HG02678 (cell line): Measurements from ENCODE around the gene CKM.
"Not testable (repeated sequence)": the region's sequence is repeated elsewhere in the genome, so short reads cannot be mapped to it uniquely, and the experiment has no call there.

Source experiments
- ATAC-seq: cut with Tn5 transposase; IDR thresholded peaks from one replicate; pipeline ENCODE4 v1.9.1; 2021; ENCODE audit warnings: mild to moderate bottlenecking, moderate library complexity; ENCODE audit not compliant: unreplicated experiment

CKM gene

GRCh38 chr19:45294291-45295029 lies 28.2 kb downstream of the CKM start:
- no peak for ATAC-seq

DNA sequence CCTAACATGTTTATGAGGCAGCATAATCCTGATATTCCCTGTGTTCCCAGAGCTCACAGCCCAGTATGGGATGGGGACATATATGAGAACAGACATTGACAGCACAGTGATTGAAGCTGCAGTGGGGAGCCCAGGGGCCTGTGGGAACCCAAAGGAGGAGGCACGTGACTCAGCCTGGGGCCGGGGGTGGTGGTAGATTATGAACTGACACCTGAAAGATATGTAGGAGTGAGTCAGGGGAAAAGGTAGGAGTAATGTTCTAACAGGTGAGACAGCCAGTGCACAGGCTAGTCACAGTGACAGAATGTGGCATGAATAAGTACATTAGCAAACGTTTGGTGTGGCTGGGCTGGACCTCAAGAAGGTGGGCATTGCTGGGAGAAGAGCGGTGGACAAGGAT lies 29.0 kb downstream of the CKM start:
- ATAC-seq, result no peak

GRCh38 chr19:45291834-45292233 lies 30.8 kb downstream of the CKM start:
- ATAC-seq, result no peak

GRCh38 chr19:45290381-45290931 lies 32.2 kb downstream of the CKM start:
- ATAC-seq, result no peak

DNA sequence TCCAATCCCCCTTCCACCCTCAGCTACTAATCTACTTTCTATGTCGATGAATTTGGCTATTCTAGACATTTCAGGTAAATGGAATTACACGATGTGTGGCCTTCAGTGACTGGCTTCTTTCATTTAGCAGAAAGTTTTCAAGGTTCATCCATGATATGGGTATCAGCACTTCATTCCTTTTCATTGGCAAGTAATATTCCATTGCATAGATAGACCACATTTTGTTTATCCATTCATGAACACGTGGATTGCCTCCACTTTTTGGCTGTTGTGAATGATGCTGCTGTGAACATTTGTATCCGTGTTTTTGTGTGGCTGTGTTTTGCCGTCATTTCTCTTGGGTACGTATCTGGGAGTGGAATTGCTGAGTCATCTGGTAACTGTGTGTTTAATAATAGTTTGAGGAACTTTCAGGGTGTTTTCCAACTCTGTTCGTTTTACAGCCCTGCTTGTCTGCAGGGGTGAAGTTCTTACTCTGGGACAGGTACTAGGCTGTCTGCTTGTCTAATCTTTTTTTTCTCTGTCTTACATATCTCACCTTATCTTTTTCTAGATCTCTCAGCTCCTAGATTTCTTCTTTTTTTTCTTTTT lies 39.1 kb downstream of the CKM start:
- ATAC-seq, result no peak

DNA sequence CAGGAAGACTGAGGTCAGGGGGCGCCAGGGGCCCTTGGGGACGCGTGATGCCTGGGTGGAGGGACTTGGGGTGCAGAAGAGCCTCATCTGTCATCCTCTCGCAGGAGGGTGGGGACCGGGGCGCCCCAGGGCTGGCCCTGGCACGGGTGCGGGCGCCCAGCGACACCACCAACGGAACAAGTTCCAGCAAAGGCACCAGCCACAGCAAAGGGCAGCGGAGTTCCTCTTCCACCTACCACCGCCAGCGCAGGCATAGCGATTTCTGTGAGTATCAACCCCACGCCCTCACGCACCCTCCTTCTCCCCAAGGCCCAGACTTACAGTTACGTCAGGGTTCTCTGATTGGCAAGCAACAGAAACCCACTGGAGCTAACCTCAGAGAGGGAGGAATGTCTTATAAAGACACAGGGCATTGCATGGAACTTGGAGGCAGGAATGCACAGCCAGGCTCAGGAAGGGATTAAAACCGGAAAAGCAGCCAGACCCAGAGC lies 42.2 kb downstream of the CKM start:
- ATAC-seq, result no peak

- no peak for ATAC-seq
Measured at GRCh38 chr19:45279587-45280192, 43.0 kb downstream of the CKM start.

DNA sequence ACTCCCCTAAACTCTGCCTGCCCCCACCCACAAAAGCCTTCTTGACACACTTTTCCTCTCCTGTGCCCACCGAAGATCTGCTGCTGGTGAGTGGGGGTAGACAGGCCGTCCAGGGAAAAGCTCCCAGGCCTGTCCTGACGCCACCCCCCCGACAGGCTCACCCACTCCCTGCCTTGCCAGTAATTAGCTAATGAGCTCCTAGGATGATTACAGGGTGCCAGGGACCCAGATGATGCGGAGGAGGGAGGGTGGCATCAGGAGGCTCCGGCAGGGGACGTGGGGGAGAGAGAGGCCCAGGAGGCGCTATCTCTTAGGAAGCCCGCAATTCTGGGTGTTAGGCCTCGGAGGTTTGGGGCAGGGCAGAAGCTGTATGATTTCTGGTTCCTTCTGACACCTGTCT lies 44.6 kb downstream of the CKM start:
- ATAC-seq, result no peak

GRCh38 chr19:45276284-45276687 lies 46.4 kb downstream of the CKM start:
- ATAC-seq, result no peak

- no peak for ATAC-seq
Measured at GRCh38 chr19:45275370-45275971, 47.2 kb downstream of the CKM start.

DNA sequence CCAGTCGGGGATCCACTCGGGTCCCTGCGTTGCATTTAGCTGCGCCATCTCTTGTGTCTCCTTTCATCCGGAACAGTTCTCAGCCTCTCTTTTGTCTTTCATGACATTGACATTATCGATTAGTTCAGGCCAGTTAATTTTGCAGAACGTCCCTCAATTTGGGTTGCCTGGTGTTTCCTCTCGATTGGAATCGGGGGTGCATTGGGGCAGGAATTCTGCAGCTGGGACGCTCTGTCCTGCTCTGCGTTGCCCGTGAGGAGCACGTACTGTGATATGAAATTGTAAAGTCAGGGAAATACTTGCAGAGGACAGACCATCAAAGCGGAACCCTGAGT lies 49.2 kb downstream of the CKM start:
- ATAC-seq, result no peak

- ATAC-seq, result no peak
Measured at GRCh38 chr19:45271735-45272108, 51.0 kb downstream of the CKM start.

DNA sequence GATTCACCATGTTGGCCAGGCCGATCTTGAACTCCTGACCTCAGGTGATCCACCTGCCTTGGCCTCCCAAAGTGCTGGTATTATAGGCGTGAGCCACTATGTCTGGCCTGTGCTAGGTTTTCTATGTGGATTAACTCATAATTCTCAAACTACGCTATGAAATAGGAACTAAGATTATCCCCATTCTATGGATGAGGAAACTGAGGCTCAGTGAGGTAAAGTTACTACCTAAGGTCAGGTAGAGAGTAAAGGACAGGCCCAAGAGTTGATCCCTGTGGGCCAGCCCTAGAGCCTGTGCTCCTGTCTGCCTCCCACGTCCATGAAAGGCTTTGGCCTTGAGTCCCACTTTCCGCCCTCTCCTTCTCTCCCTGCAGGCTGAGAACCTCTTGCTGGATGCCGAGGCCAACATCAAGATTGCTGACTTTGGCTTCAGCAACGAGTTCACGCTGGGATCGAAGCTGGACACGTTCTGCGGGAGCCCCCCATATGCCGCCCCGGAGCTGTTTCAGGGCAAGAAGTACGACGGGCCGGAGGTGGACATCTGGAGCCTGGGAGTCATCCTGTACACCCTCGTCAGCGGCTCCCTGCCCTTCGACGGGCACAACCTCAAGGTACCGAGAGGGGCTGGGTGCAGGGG lies 51.5 kb downstream of the CKM start:
- ATAC-seq, result no peak

DNA sequence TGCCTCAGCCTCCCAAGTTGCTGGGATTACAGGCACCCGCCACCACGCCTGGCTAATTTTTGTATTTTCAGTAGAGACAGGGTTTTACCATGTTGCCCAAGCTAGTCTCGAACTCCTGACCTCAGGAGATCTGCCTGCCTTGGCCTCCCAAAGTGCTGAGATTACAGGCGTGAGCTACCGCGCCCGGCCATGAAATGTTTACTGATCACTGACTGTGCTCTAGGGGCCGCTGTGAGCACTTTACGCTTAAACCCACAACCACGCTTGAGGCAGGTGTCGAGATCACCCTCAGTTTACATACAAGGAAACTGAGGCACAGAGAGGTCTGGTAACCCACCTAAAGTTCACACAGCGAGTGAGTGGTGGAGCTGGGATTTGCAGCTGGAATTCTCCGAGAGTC lies 52.7 kb downstream of the CKM start:
- not testable (repeated sequence) for ATAC-seq

DNA sequence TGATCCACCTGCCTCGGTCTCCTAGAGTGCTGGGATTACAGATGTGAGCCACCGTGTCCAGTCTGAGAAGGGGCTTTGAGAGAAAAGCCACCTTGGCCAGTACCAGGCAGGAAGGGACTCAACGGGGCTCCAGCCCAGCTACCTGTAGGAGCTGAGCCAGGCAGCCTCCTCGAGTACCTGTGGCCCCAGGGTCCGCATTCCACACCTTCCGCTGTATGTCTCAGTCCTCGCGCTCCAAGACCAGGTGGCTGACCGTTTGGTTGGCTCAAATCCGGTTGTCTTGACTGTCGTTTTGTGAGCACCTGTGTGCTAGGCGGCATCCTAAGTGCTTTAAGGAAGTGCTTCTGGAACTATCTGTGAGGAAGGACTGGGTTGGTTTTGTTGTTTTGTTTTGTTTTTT lies 55.4 kb downstream of the CKM start:
- ATAC-seq, result no peak

DNA sequence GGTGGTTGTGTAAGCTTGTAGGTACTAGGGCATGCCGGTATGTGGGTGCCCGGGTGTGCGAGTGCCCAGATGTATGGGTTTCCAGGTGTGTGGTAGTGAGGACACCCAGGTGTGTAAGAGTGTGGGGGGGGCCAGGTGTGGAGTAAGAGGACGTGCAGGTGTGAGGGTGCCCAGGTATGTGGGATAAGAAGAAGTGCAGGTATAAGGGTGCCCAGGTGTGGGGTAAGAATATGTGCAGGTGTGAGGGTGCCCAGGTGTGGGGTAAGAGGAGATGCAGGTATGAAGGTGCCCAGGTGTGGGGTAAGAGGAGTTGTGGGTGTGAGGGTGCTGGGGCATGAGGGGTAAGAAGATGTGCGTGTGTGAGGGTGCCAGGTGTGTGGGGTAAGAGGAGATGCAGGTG lies 57.3 kb downstream of the CKM start:
- ATAC-seq, result no peak

- ATAC-seq, result no peak
Measured at GRCh38 chr19:45264781-45265317, 57.8 kb downstream of the CKM start.

DNA sequence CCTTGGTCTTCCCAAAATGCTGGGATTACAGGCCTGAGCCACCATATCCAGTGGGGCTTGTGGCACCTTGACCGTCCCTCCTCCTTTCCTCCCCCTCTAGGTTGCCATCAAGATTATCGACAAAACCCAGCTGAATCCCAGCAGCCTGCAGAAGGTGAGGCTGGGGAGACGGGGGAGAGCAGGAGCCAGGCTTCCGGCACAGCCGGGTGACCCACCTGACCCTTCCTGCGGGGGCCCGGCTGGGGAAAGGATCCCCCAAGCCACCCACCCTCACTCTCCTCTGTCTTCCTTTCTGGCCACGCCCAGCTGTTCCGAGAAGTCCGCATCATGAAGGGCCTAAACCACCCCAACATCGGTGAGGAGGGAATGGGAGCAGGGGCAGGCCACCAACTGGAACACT lies 59.7 kb downstream of the CKM start:
- ATAC-seq, result no peak

DNA sequence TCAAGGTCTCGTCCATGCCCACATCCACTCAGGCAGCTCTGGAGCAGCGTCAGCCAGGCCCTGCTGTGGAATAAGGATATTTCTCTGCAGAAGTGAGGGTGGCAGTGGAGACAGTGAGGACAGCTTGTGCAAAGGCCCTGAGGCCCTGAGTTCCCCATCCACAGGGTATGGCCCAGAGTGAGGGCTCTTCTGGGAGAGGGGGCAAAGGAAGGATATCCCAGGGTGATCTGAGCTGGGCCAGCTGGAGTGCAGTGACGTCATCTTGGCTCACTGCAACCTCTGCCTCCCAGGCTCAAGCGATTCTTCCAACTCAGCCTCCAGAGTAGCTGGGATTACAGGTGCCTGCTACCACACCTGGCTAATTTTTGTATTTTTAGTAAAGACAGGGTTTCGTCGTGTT lies 60.1 kb downstream of the CKM start:
- ATAC-seq, result no peak

GRCh38 chr19:45258862-45259261 lies 63.8 kb downstream of the CKM start:
- no peak for ATAC-seq

- ATAC-seq, result no peak
Measured at GRCh38 chr19:45256836-45257235, 65.8 kb downstream of the CKM start.
